ENCODE results near the gene TAF15. TPM values are rescaled to one million over a fixed set of nuclear protein-coding genes. Genes with fewer than 3 reads are reported as not detected.
A peak's percentile ranks its signal among the peaks of the same experiment; 100 is the strongest.

TAF15 gene
- total and polyA plus RNA-seq, 12 donors, result 56.1 to 158 (median 130) TPM

- DNase-seq (no peak), ATAC-seq (peak in 3 of 8 donors; percentile 7 to 70 (median 23))
- no peak overlapping the region for H3K27ac ChIP-seq
- 60 to 65% methylated on average over 2 of the region's 2 CpGs for WGBS, 2 donors
- H3K4me3 ChIP-seq, result no peak overlapping the region
- H3K36me3 ChIP-seq, result no peaks in the 10 kb centered on the region
- H3K27me3 ChIP-seq, result peaks cover 0 to 13% (median 0%) of the 10 kb centered on the region in 7 donors
- no peak for TF ChIP-seq CTCF (IDR thresholded peaks at IDR 0.05)
- peaks cover 0 to 10% (median 0%) of the 10 kb centered on the region in 11 donors for H3K9me3 ChIP-seq
- peaks cover 3 to 23% (median 5%) of the 10 kb centered on the region in 9 donors for H3K4me1 ChIP-seq
- intact Hi-C loops (cut with DNase I), result no loop called here
Observed at GRCh38 chr17:35788477-35789368, 20.6 kb upstream of the TAF15 start.

- DNase-seq (no peak), ATAC-seq (no peak)
- H3K9me3 ChIP-seq, result peaks cover 0 to 10% (median 0%) of the 10 kb centered on the region in 11 donors
- TF ChIP-seq CTCF (IDR thresholded peaks at IDR 0.05), result no peak
- H3K27ac ChIP-seq, result no peak overlapping the region
- H3K4me1 ChIP-seq, result peaks cover 0 to 27% (median 11%) of the 10 kb centered on the region in 9 donors
- H3K27me3 ChIP-seq, result peaks cover 0 to 34% (median 14%) of the 10 kb centered on the region in 7 donors
- intact Hi-C loops (cut with DNase I), result no loop called here
- no peaks in the 10 kb centered on the region for H3K36me3 ChIP-seq
- WGBS, 2 donors, result 96 to 99% methylated on average over 3 of the region's 3 CpGs
- H3K4me3 ChIP-seq, result no peak overlapping the region
Observed at GRCh38 chr17:35790841-35791240, 18.4 kb upstream of the TAF15 start.

GRCh38 chr17:35791681-35792350, 17.5 kb upstream of the TAF15 start:
- TF ChIP-seq CTCF (IDR thresholded peaks at IDR 0.05), result no peak
- ATAC-seq (no peak), DNase-seq (no peak)
- Histone ChIP-seq H3K9me3 (peaks cover 0 to 10% (median 0%) of the 10 kb centered on the region in 11 donors), H3K27ac (no peak overlapping the region), H3K4me3 (no peak overlapping the region), H3K36me3 (no peaks in the 10 kb centered on the region), H3K27me3 (peaks cover 0 to 44% (median 14%) of the 10 kb centered on the region in 7 donors), H3K4me1 (peaks cover 0 to 31% (median 13%) of the 10 kb centered on the region in 9 donors)
- WGBS, 2 donors, result 63 to 66% methylated on average over 9 of the region's 9 CpGs
- intact Hi-C loops (cut with DNase I), result no loop called here

- ATAC-seq (no peak), DNase-seq (no peak)
- Histone ChIP-seq H3K4me1 (peaks cover 0 to 31% (median 13%) of the 10 kb centered on the region in 9 donors), H3K4me3 (no peak overlapping the region), H3K27me3 (peaks cover 0 to 57% (median 14%) of the 10 kb centered on the region in 7 donors), H3K36me3 (no peaks in the 10 kb centered on the region), H3K27ac (no peak overlapping the region), H3K9me3 (peaks cover 0 to 10% (median 0%) of the 10 kb centered on the region in 11 donors)
- WGBS, 2 donors, result 71% methylated on average over 3 of the region's 3 CpGs
- no peak for TF ChIP-seq CTCF (IDR thresholded peaks at IDR 0.05)
- intact Hi-C loops (cut with DNase I), result no loop called here
Observed at GRCh38 chr17:35793257-35793656, 16.0 kb upstream of the TAF15 start.

All from heart right ventricle (tissue), 16 donors.